Measurements from ENCODE around the gene MAGEB17. TPM values are rescaled to one million over a fixed set of nuclear protein-coding genes. Genes with fewer than 3 reads are reported as not detected.
"Not testable (repeated sequence)": the region's sequence is repeated elsewhere in the genome, so short reads cannot be mapped to it uniquely, and the experiment has no call there.

Gene MAGEB17
- total RNA-seq, 1 donor from 2014 or later = not detected

GRCh38 chrX:16171944-16172343, 4.7 kb downstream of the MAGEB17 start:
- Mint-ChIP-seq H3K4me3 (ENCODE audit: unreplicated experiment) (no peak overlapping the region), H3K27me3 (ENCODE audit: unreplicated experiment) (peaks cover 2% of the 10 kb centered on the region), H3K9me3 (ENCODE audit: unreplicated experiment) (no peaks in the 10 kb centered on the region), H3K36me3 (ENCODE audit: unreplicated experiment) (no peaks in the 10 kb centered on the region), H3K4me1 (ENCODE audit: unreplicated experiment) (no peaks in the 10 kb centered on the region), H3K27ac (ENCODE audit: unreplicated experiment) (no peak overlapping the region)
- DNase-seq (ENCODE audit: extremely low spot score, unreplicated experiment) = no peak
- no peak for TF ChIP-seq CTCF (IDR thresholded peaks at IDR 0.05)

- no peak for TF ChIP-seq CTCF (IDR thresholded peaks at IDR 0.05)
- Mint-ChIP-seq H3K4me3 (ENCODE audit: unreplicated experiment) (no peak overlapping the region), H3K36me3 (ENCODE audit: unreplicated experiment) (no peaks in the 10 kb centered on the region), H3K27ac (ENCODE audit: unreplicated experiment) (no peak overlapping the region), H3K4me1 (ENCODE audit: unreplicated experiment) (no peaks in the 10 kb centered on the region), H3K9me3 (ENCODE audit: unreplicated experiment) (no peaks in the 10 kb centered on the region), H3K27me3 (ENCODE audit: unreplicated experiment) (peaks cover 2% of the 10 kb centered on the region)
- DNase-seq (ENCODE audit: extremely low spot score, unreplicated experiment) = no peak
Observed at GRCh38 chrX:16172391-16172790, 5.1 kb downstream of the MAGEB17 start.

- Mint-ChIP-seq H3K27ac (ENCODE audit: unreplicated experiment) (no peak overlapping the region), H3K27me3 (ENCODE audit: unreplicated experiment) (peaks cover 2% of the 10 kb centered on the region), H3K4me1 (ENCODE audit: unreplicated experiment) (no peaks in the 10 kb centered on the region), H3K4me3 (ENCODE audit: unreplicated experiment) (no peak overlapping the region), H3K9me3 (ENCODE audit: unreplicated experiment) (no peaks in the 10 kb centered on the region), H3K36me3 (ENCODE audit: unreplicated experiment) (no peaks in the 10 kb centered on the region)
- TF ChIP-seq CTCF (IDR thresholded peaks at IDR 0.05) = no peak
- no peak for DNase-seq (ENCODE audit: extremely low spot score, unreplicated experiment)
Observed at GRCh38 chrX:16175329-16176061, 8.2 kb downstream of the MAGEB17 start.

GRCh38 chrX:16177260-16177659, 10.0 kb downstream of the MAGEB17 start:
- TF ChIP-seq CTCF (IDR thresholded peaks at IDR 0.05) = no peak
- Mint-ChIP-seq H3K36me3 (ENCODE audit: unreplicated experiment) (no peaks in the 10 kb centered on the region), H3K27me3 (ENCODE audit: unreplicated experiment) (peaks cover 2% of the 10 kb centered on the region), H3K4me1 (ENCODE audit: unreplicated experiment) (no peaks in the 10 kb centered on the region), H3K9me3 (ENCODE audit: unreplicated experiment) (no peaks in the 10 kb centered on the region), H3K27ac (ENCODE audit: unreplicated experiment) (no peak overlapping the region), H3K4me3 (ENCODE audit: unreplicated experiment) (no peak overlapping the region)
- no peak for DNase-seq (ENCODE audit: extremely low spot score, unreplicated experiment)

GRCh38 chrX:16183843-16184242, 16.6 kb downstream of the MAGEB17 start:
- H3K27ac Mint-ChIP-seq (ENCODE audit: unreplicated experiment) = not testable (repeated sequence)

More at GRCh38 chrX:16183843-16184242, 16.6 kb downstream of the MAGEB17 start:
- DNase-seq (ENCODE audit: extremely low spot score, unreplicated experiment); H3K27me3 Mint-ChIP-seq (ENCODE audit: unreplicated experiment); H3K4me3 Mint-ChIP-seq (ENCODE audit: unreplicated experiment); H3K9me3 Mint-ChIP-seq (ENCODE audit: unreplicated experiment); H3K36me3 Mint-ChIP-seq (ENCODE audit: unreplicated experiment): not testable (repeated sequence)
- peaks cover 18% of the 10 kb centered on the region for H3K4me1 Mint-ChIP-seq (ENCODE audit: unreplicated experiment)
